ENCODE data around the gene DGKI. TPM values are rescaled to one million over a fixed set of nuclear protein-coding genes. Genes with fewer than 3 reads are reported as not detected.

The DGKI gene
- total RNA-seq, 1 donor from 2014 or later, result 1.3 TPM

DNA sequence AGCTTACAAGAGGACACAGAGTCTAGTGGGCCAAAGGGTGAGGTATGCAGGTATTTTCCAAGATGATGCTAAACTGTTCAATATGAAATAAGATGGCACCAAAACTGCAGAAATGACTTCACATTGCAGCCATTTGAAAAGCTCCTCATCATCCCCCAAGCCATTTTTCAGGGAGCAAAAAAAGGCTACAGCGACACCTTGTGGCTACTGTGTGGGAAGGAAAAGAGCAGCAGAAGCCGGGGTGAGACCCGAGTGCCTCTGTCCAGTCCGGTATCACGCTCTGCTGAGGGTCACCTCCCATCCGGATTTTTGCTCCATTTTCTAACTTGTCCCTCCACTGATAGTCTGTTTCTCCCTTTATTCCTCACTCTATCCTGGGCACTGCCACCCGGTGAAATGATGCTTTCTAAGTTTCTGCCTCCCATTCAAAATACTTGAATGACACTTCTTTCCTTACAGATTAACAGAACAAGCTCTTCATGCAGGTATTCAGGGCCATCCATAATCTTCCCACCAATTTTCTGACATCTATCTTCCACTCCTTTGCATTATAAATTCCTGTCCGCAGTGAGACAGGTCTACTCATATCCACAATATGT, 220.2 kb downstream of the DGKI start:
- Histone ChIP-seq H3K4me1 (no peaks in the 10 kb centered on the region), H3K9me3 (replicated peaks) (no peaks in the 10 kb centered on the region), H3K27ac (replicated peaks) (no peak overlapping the region), H3K36me3 (no peaks in the 10 kb centered on the region), H3K4me3 (no peak overlapping the region), H3K27me3 (ENCODE audit: low read depth) (no peaks in the 10 kb centered on the region)
- no peak for DNase-seq
- intact Hi-C loops (cut with micrococcal nuclease), result no loop called here
- TF ChIP-seq, protein P1, sequence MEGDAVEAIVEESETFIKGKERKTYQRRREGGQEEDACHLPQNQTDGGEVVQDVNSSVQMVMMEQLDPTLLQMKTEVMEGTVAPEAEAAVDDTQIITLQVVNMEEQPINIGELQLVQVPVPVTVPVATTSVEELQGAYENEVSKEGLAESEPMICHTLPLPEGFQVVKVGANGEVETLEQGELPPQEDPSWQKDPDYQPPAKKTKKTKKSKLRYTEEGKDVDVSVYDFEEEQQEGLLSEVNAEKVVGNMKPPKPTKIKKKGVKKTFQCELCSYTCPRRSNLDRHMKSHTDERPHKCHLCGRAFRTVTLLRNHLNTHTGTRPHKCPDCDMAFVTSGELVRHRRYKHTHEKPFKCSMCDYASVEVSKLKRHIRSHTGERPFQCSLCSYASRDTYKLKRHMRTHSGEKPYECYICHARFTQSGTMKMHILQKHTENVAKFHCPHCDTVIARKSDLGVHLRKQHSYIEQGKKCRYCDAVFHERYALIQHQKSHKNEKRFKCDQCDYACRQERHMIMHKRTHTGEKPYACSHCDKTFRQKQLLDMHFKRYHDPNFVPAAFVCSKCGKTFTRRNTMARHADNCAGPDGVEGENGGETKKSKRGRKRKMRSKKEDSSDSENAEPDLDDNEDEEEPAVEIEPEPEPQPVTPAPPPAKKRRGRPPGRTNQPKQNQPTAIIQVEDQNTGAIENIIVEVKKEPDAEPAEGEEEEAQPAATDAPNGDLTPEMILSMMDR (IDR thresholded peaks at IDR 0.05; ENCODE audit: borderline replicate concordance), result peak; percentile 77

DNA sequence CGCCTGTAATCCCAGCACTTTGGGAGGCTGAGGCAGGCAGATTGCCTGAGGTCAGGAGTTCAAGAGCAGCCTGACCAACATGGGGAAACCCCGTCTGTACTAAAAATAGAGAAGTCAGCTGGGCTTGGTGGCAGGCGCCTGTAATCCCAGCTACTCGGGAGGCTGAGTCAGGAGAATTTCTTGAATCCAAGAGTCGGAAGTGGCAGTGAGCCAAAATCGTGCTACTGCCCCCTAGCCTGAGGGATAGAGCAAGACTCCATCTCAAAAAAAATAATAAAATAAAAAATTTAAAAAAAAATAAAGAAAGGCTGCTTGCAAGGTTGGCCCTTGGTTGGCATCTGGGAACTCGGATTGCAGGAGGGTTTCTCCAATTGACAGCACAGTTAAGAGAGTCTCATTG, 221.6 kb downstream of the DGKI start:
- DNase-seq, result no peak
- Histone ChIP-seq H3K27me3 (ENCODE audit: low read depth) (no peaks in the 10 kb centered on the region), H3K36me3 (no peaks in the 10 kb centered on the region), H3K4me1 (no peaks in the 10 kb centered on the region), H3K9me3 (replicated peaks) (no peaks in the 10 kb centered on the region), H3K27ac (replicated peaks) (no peak overlapping the region), H3K4me3 (no peak overlapping the region)
- intact Hi-C loops (cut with micrococcal nuclease), result no loop called here
- TF ChIP-seq, protein P1 (IDR thresholded peaks at IDR 0.05; ENCODE audit: borderline replicate concordance), result no peak

DNA sequence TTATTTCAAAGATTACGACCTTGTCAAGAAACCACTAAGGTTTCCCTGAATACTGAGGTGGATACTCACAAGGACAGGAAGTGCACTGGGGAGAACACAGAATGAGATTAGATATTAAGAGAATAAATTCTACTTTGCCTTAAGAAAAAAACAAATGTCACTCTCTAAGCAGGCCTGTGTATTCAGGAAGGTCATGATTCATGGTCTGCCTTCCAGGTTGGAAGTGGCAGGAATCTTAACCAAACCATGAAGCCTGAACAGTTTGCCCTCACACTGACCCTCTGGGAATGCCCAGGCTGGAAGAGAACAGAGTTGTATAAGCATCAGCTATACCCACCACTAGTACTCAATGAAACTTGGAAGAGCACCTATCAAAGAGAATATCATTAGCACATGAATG, 227.6 kb downstream of the DGKI start:
- Histone ChIP-seq H3K4me1 (no peaks in the 10 kb centered on the region), H3K4me3 (no peak overlapping the region), H3K36me3 (no peaks in the 10 kb centered on the region), H3K27me3 (ENCODE audit: low read depth) (no peaks in the 10 kb centered on the region), H3K27ac (replicated peaks) (no peak overlapping the region), H3K9me3 (replicated peaks) (no peaks in the 10 kb centered on the region)
- no peak for DNase-seq
- intact Hi-C loops (cut with micrococcal nuclease), result no loop called here
- TF ChIP-seq, protein P1 (IDR thresholded peaks at IDR 0.05; ENCODE audit: borderline replicate concordance), result no peak

- no peak for DNase-seq
- no peaks in the 10 kb centered on the region for H3K36me3 ChIP-seq
- H3K9me3 ChIP-seq (replicated peaks), result no peaks in the 10 kb centered on the region
- TF ChIP-seq, protein P1 (IDR thresholded peaks at IDR 0.05; ENCODE audit: borderline replicate concordance), result no peak
- no peak overlapping the region for H3K4me3 ChIP-seq
- no peak overlapping the region for H3K27ac ChIP-seq (replicated peaks)
- intact Hi-C loops (cut with micrococcal nuclease), result no loop called here
- H3K4me1 ChIP-seq, result no peaks in the 10 kb centered on the region
- H3K27me3 ChIP-seq (ENCODE audit: low read depth), result no peaks in the 10 kb centered on the region
These were observed 228.0 kb downstream of the DGKI start for GRCh38 chr7:137618748-137619147.

GRCh38 chr7:137613006-137613525, 233.7 kb downstream of the DGKI start:
- no peaks in the 10 kb centered on the region for H3K9me3 ChIP-seq (replicated peaks)
- H3K4me1 ChIP-seq, result peaks cover 6% of the 10 kb centered on the region
- intact Hi-C loops (cut with micrococcal nuclease), result no loop called here
- DNase-seq, result no peak
- H3K4me3 ChIP-seq, result no peak overlapping the region
- no peak overlapping the region for H3K27ac ChIP-seq (replicated peaks)
- no peaks in the 10 kb centered on the region for H3K36me3 ChIP-seq
- TF ChIP-seq, protein P1 (IDR thresholded peaks at IDR 0.05; ENCODE audit: borderline replicate concordance), result no peak
- no peaks in the 10 kb centered on the region for H3K27me3 ChIP-seq (ENCODE audit: low read depth)

Data from left ventricle myocardium inferior (tissue), 1 donor.